HFF-Myc (cell line): ENCODE data around the gene DSTN.

Source experiments
- DNase-seq: peaks from one replicate; pipeline ENCODE4 v3.0.0-alpha.2; 2011; ENCODE audit warnings: low read depth; ENCODE audit errors: extremely low read depth
- H3K4me3 ChIP-seq: replicated peaks from 2 replicates; pipeline ENCODE4 v1.5.1; 2011; ENCODE audit warnings: low read depth, mild to moderate bottlenecking, control low read depth, low read length
- TF ChIP-seq, protein P1 (sequence below): IDR thresholded peaks from 2 replicates; pipeline ENCODE4 v1.5.1; 2012; ENCODE audit warnings: mild to moderate bottlenecking, low read depth, low read length, control low read depth; ENCODE audit errors: missing control alignments

The DSTN gene

DNA sequence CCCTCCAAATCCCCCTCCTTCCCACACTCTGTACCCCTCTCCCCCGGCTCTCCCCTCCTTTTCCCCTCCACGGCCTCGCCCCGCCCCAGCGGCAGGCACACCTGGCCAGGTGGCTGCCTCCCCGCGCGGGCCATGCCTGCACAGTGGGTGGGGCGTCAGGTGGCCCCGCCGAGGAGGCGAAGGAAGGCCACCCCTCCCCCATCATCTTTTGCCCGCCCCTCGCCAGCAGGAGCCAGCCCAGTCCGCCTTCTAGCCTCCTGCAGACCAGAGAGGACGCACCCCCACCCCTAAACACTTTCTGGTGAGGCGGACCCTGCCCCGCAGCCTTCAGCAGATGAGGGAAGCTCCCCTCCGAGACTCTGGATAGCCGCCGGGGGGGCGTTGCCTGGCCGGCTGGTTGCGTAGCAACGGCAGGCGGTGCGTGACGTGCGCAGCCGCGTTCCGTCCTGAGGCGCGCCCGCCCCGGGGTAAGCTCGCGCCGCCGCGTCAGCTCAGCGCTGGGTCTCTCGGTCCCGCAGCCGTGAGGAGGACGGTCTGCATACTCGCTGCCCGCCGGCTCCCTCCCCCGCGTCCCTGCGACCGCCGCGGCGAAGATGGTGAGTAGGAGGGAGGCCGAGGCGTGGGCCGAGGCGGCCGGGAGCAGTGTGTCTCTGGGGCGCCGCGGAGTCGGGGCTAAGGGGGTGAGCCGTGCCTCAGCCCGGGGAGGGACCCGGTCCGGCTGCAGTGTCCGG lies at the start of gene DSTN:
Gene DSTN, plus strand, starts transcription at position 460 of the 731 bp plus-strand sequence. Its CDS starts 134 bp downstream, at position 594.
- TF ChIP-seq, protein P1, sequence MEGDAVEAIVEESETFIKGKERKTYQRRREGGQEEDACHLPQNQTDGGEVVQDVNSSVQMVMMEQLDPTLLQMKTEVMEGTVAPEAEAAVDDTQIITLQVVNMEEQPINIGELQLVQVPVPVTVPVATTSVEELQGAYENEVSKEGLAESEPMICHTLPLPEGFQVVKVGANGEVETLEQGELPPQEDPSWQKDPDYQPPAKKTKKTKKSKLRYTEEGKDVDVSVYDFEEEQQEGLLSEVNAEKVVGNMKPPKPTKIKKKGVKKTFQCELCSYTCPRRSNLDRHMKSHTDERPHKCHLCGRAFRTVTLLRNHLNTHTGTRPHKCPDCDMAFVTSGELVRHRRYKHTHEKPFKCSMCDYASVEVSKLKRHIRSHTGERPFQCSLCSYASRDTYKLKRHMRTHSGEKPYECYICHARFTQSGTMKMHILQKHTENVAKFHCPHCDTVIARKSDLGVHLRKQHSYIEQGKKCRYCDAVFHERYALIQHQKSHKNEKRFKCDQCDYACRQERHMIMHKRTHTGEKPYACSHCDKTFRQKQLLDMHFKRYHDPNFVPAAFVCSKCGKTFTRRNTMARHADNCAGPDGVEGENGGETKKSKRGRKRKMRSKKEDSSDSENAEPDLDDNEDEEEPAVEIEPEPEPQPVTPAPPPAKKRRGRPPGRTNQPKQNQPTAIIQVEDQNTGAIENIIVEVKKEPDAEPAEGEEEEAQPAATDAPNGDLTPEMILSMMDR: no peak
- peak; percentile 69 for DNase-seq
- H3K4me3 ChIP-seq: peak within 1 kb of the TSS; percentile 90

DNA sequence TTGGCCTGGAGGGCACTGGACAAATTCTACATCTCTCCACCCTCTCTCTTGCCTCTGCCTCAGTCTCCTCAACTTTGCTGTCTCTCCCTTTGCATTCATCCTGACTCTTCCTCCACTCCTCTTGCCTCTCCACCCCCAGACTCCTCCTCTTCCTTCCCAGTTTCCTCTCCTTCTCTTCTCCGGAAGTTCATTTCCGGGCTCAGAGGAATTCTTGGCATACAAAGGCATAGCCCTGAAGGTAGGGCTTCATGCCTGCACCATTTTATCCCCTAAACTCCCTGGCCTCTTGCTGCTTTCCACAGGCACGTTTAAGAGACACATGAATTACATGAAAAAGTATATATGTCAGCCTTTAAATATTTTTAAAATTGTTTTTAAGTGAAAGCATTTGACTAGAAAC lies 49.3 kb upstream of the DSTN start:
- H3K4me3 ChIP-seq: no peak overlapping the region
- no peak for DNase-seq
- TF ChIP-seq, protein P1: no peak

DNA sequence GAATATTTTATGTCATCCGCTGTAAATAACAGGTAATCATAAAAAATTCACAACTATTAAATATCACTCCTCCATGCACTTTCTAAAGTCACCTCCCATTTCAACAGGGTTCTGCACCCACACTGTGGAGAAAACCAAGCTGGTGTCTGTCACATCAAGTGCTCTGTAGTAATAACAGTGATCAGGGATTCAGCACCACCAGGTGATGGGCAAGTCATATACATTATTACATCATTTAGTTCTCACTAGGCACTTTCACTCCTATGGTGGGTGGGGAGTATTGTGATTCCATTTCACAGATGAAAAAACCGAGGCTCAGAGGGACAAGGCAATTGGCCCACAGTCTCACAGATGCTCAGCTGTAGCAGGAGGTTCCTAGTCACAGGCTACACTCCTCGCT lies 47.3 kb upstream of the DSTN start:
- DNase-seq: no peak
- H3K4me3 ChIP-seq: no peak overlapping the region
- TF ChIP-seq, protein P1: no peak

DNA sequence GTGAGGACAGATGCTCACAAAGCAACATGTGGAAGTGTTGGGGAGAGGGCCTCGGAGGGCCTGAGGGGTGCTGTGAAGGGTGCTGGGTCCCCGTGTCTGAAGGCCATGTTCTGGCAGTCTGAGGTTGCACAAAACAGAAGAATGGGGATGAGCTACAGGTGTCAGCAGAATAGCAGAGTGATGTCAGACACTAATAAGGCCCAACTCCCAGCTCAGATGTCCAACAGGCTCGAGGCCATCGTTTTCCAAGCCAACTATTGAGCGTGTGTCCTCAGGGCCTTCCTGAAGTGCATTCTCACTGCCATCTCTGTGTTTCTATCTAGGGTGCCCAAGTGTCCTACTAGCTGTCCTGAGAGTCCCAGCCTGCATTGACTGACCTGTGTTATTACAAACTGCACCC lies 46.5 kb upstream of the DSTN start:
- TF ChIP-seq, protein P1: no peak
- H3K4me3 ChIP-seq: no peak overlapping the region
- DNase-seq: no peak

DNA sequence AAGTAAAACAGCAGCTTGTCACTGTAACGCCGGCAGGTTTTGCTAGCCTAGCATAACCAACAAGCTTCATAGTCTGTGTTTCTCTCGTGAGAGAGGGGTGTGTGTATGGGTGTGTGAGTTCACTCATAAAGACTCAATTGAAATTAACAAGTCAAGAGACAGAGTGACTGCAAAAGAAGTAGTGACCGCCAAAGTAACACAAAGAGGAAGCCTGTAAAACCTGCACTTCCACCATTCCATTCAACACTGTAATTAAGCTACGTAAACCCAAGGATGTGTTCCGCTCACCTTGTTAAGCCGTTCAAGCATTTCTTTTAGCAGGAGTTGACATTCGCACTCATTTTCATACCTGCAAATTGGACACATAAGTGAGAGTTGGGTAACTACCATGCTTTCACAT lies 45.3 kb upstream of the DSTN start:
- H3K4me3 ChIP-seq: no peak overlapping the region
- DNase-seq: no peak
- TF ChIP-seq, protein P1: no peak

DNA sequence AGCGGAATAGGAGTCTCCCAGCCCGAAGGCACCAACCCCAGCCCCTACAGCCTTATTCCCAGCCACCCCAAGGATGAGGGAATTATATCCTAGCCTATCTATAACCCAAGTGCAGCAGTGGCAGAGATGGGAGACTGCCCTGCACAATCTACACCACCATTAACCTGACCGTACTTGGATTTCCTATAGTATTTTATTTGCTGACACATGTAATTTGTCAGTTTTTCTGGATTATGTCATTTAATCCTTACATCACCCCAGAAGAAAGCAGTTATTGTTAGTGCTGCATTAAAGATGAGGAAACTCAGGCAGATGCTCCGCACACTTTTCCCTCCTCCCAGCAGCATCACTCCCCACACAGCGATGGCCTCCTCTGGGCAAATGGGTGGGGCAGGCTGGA lies 44.7 kb upstream of the DSTN start:
- TF ChIP-seq, protein P1: no peak
- H3K4me3 ChIP-seq: no peak overlapping the region
- no peak for DNase-seq

DNA sequence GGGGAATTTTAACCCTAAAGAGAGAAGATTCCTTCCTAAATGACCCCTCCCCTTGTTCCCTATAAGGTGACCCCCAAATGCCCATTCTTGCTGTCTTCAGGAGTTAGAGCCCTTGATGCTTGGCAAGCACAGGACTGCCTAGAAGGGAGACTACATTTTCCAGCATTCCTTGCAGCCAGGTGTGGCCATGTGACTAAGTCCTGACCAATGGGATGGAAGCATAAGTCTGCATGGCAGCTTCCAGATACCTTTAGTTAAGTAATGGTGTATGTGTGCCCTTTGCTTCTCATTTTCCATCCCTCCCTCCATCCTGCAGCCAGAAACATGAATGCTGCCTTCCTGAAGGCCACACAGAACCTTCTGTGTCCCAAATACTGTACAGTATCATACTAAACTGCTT lies 44.2 kb upstream of the DSTN start:
- H3K4me3 ChIP-seq: no peak overlapping the region
- no peak for DNase-seq
- TF ChIP-seq, protein P1: no peak
